GM23248 (cell line): ENCODE data around the gene SLC45A3. TPM values are rescaled to one million over a fixed set of nuclear protein-coding genes. Genes with fewer than 3 reads are reported as not detected.

Experiments used
- DNase-seq: peaks from one replicate; pipeline ENCODE4 v3.0.0-alpha.2; 2015
- H2AFZ ChIP-seq: fragments of 200-600 bp; sonication (generic); 2 replicates; pipeline ENCODE4 v1.6.1; 2016; ENCODE audit warnings: antibody characterized with exemption
- H3F3A ChIP-seq: fragments of 200-600 bp; sonication (generic); 2 replicates; pipeline ENCODE4 v1.6.1; 2016; ENCODE audit warnings: mild to moderate bottlenecking, antibody characterized with exemption, mixed run types; ENCODE audit not compliant: insufficient read depth
- H3K27ac ChIP-seq: fragments of 200-600 bp; sonication (generic); 2 replicates; pipeline ENCODE4 v1.5.1; 2016; ENCODE audit warnings: mild to moderate bottlenecking
- H3K27me3 ChIP-seq: fragments of 200-600 bp; sonication (generic); replicated peaks from 2 replicates; pipeline ENCODE4 v1.6.1; 2016; ENCODE audit warnings: mild to moderate bottlenecking; ENCODE audit not compliant: insufficient read depth
- H3K36me3 ChIP-seq: fragments of 200-600 bp; sonication (generic); 2 replicates; pipeline ENCODE4 v1.6.1; 2016; ENCODE audit warnings: low read depth, mild to moderate bottlenecking
- H3K4me1 ChIP-seq: fragments of 200-600 bp; sonication (generic); 2 replicates; pipeline ENCODE4 v1.6.1; 2016; ENCODE audit warnings: mild to moderate bottlenecking; ENCODE audit not compliant: insufficient read depth
- H3K4me2 ChIP-seq: fragments of 200-600 bp; sonication (generic); one replicate; pipeline ENCODE4 v1.6.1; 2016; ENCODE audit warnings: mild to moderate bottlenecking; ENCODE audit not compliant: unreplicated experiment
- H3K4me3 ChIP-seq: fragments of 200-600 bp; sonication (generic); 2 replicates; pipeline ENCODE4 v1.5.1; 2016; ENCODE audit warnings: mild to moderate bottlenecking
- H3K79me2 ChIP-seq: fragments of 200-600 bp; sonication (generic); 2 replicates; pipeline ENCODE4 v1.6.1; 2016; ENCODE audit warnings: mild to moderate bottlenecking; ENCODE audit not compliant: insufficient read depth
- H3K9ac ChIP-seq: fragments of 200-600 bp; sonication (generic); 2 replicates; pipeline ENCODE4 v1.6.1; 2016; ENCODE audit warnings: mild to moderate bottlenecking
- H3K9me2 ChIP-seq: fragments of 200-600 bp; sonication (generic); 2 replicates; pipeline ENCODE4 v1.6.1; 2016; ENCODE audit warnings: mixed run types, mild to moderate bottlenecking, moderate library complexity; ENCODE audit not compliant: insufficient read depth
- H3K9me3 ChIP-seq: fragments of 200-600 bp; sonication (generic); one replicate; pipeline ENCODE4 v1.6.1; 2017; ENCODE audit warnings: low read depth
- H4K20me1 ChIP-seq: fragments of 200-600 bp; sonication (generic); 2 replicates; pipeline ENCODE4 v1.6.0; 2016; ENCODE audit not compliant: insufficient read depth
- EZH2 ChIP-seq: fragments of 200-600 bp; sonication (generic); IDR thresholded peaks from 2 replicates; pipeline ENCODE4 v1.6.1; 2018; ENCODE audit warnings: antibody characterized with exemption, mild to moderate bottlenecking; ENCODE audit not compliant: insufficient read depth, poor library complexity, severe bottlenecking
- EZH2phosphoT487 ChIP-seq: fragments of 200-600 bp; sonication (generic); IDR thresholded peaks from 2 replicates; pipeline ENCODE4 v1.6.1; 2018; ENCODE audit warnings: antibody characterized with exemption, moderate library complexity, mild to moderate bottlenecking, low read depth; ENCODE audit not compliant: insufficient read depth
- WGBS, 2 experiments: methylation state at CpG; one replicate each; pipeline ENCODE4 v1.1.6; 2015 to 2017; ENCODE audit warnings: low lambda C conversion rate in 2 of 2, low coverage in 1 of 2; ENCODE audit errors: missing lambda C conversion rate in 2 of 2; 5-methylcytosine and 5-hydroxymethylcytosine counted together
- in situ Hi-C: fragments of 300-500 bp; cut with MboI; formaldehyde crosslinking; loops from 2 replicates; pipeline ENCODE4 v1.15.0; 2020
- polyA plus RNA-seq: library from polyadenylated mRNA; unstranded; fragments of >200 nt; fragmentation: Nextera tagmentation; extraction: Ambion mirVana; gene quantifications from 2 replicates; pipeline ENCODE4 v1.2.1, GENCODE V29; 2016
- total RNA-seq: library from RNA; depleted of rRNA; stranded (reverse); fragments of >200 nt; shearing (Covaris generic); gene quantifications from 2 replicates; pipeline ENCODE4 v1.2.3, GENCODE V29; 2014

Gene SLC45A3
- total and polyA plus RNA-seq, 2 experiments from 2014 or later: 0.38 to 1.2 TPM

DNA sequence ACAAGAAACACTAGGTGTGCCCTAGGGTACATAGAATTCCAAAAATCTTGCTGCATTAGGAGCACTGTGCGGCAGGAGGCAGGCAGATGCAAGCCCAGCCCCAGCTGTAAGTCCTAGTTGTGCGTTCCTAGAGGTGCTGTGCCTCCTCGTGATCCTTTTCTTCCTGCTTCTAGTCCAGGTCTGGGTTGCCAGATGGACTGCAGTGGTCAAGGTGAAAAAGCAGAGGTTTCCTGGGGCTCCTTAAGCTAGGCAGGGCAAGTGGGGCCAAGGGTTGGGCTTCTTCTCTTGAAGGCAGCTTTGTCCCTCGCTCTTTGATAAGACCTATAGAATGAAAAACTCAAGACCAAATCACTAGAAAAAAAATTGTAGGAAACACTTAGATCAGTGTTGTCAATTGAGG is 21.6 kb upstream of the SLC45A3 start:
- no peak for TF ChIP-seq EZH2phosphoT487
- in situ Hi-C loops: no loop called here

DNA sequence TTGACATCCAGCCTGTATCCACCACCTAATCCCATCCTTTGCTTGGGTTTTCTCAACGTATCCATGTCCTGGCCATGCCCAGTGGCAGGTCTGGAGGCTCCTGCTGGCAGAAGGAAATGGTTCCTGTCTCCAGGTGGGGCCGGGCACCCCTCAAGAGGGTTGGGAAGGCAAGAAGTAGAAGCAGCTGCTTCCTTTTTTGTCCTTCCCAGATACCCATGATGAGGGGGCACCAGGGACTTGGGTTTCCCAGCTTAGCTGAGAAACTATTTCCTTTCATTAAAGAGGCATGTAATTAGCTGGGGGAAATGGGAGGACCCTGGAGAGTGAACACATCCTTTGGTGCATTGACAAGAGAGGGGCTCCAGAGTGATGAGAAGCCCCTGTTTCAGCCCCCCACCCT is 21.1 kb upstream of the SLC45A3 start:
- Histone ChIP-seq H4K20me1 (no peaks in the 10 kb centered on the region), H3K9me3 (no peaks in the 10 kb centered on the region), H3K4me3 (no peak overlapping the region), H3K79me2 (no peaks in the 10 kb centered on the region), H3F3A (no peaks in the 10 kb centered on the region), H2AFZ (no peak overlapping the region), H3K27me3 (no peaks in the 10 kb centered on the region), H3K9me2 (no peaks in the 10 kb centered on the region), H3K27ac (no peak overlapping the region), H3K4me1 (0 out of 2 replicates have a peak, but pooled peaks cover 2% of the 10 kb centered on the region), H3K9ac (no peak overlapping the region), H3K4me2 (no peak overlapping the region), H3K36me3 (no peaks in the 10 kb centered on the region)
- in situ Hi-C loops: no loop called here
- no peak for DNase-seq
- 33 to 47% methylated on average over 2 of the region's 2 CpGs for WGBS, 2 experiments
- TF ChIP-seq EZH2: no peak
- TF ChIP-seq EZH2phosphoT487: no peak

More for the DNA sequence above, 21.6 kb upstream of the SLC45A3 start:
- WGBS, 2 experiments: 82 to 84% methylated on average over 4 of the region's 4 CpGs
- Histone ChIP-seq H3K79me2 (no peaks in the 10 kb centered on the region), H3K36me3 (no peaks in the 10 kb centered on the region; the same call in 1 of the 2 replicates), H3K4me1 (0 out of 2 replicates have a peak, but pooled peaks cover 2% of the 10 kb centered on the region), H3K4me3 (no peak overlapping the region), H3F3A (no peaks in the 10 kb centered on the region), H3K27ac (no peak overlapping the region), H3K27me3 (no peaks in the 10 kb centered on the region), H2AFZ (no peak overlapping the region), H3K4me2 (no peak overlapping the region), H3K9me3 (no peaks in the 10 kb centered on the region), H3K9me2 (no peaks in the 10 kb centered on the region), H4K20me1 (no peaks in the 10 kb centered on the region), H3K9ac (no peak overlapping the region)
- no peak for DNase-seq

DNA sequence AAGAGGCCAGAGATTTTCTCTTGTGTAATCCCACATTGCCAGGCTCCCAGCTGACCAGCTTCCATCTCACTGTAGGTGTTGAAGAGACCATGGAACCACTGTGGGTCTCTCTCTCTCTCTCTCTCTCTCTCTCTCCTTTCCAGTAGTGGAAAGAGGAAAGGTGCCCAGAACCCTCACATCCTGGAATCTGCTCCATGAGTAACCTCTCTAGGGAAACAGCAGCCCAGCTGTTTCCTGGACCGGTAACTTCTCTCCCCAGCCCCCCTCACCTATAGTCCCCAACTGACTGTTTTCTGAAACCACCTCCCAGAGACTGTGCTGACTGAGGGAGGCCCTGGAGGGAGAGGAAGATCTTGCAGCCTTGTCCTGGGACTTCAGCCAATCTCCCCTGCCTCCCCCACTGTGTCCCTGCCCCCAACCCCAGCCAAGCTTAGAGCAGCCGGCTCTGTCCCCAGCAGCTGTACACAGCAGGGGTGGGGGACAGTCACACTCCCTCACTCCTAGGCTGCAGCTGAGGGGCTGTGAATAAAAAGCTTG is 20.6 kb upstream of the SLC45A3 start:
- WGBS, 2 experiments: 35 to 45% methylated on average over 1 to 2 of the region's 2 CpGs
- Histone ChIP-seq H3K4me3 (no peak overlapping the region), H3K79me2 (no peaks in the 10 kb centered on the region), H3K36me3 (no peaks in the 10 kb centered on the region), H3K9me2 (no peaks in the 10 kb centered on the region), H3K4me1 (0 out of 2 replicates have a peak, but pooled peaks cover 2% of the 10 kb centered on the region), H3K27ac (no peak overlapping the region), H4K20me1 (no peaks in the 10 kb centered on the region), H3K4me2 (no peak overlapping the region), H3K9me3 (no peaks in the 10 kb centered on the region), H2AFZ (no peak overlapping the region), H3F3A (no peaks in the 10 kb centered on the region), H3K9ac (no peak overlapping the region), H3K27me3 (no peaks in the 10 kb centered on the region)
- peak; percentile 10 for DNase-seq
- in situ Hi-C loops: no loop called here
- TF ChIP-seq EZH2 (no peak), EZH2phosphoT487 (no peak)

DNA sequence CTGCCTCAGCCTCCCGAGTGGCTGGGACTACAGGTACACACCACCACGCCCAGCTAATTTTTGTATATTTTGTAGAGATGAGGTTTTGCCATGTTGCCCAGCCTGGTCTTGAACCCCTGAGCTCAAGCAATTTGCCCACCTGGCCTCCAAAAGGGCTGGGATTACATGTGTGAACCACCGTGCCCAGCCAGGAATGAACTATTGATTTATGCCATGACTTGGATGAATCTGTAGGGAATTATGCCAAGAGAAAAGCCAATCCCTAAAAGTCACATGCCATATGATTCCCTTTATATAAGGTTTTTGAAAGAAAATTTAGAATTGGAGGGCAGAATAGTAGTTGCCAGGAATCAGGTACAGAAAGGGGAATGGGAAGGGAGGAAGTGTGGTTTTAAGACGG is 19.1 kb upstream of the SLC45A3 start:
- no peak for TF ChIP-seq EZH2phosphoT487
- no peak for TF ChIP-seq EZH2
- H3K9ac ChIP-seq: no peak overlapping the region
- H3K4me2 ChIP-seq: no peak overlapping the region

DNA sequence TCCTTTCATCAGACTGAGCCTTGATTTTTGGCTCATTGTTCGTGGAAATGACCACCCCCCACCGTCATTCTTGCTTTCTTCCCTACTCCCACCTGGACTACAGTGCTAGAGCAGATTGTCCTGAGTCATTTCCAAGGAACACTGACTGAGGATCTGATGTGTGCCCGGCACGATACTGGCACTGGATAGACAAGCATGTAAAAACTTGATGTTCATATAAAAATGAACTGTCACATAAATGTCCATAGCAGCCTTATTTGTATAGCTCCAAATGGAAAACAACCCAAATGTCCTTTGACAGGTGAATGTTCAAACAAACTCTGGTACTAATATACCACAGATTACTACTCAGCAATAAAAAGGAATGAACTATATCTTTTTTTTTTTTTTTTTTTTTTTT is 18.6 kb upstream of the SLC45A3 start:
- Histone ChIP-seq H3K9ac (no peak overlapping the region), H3K9me2 (no peaks in the 10 kb centered on the region), H3K9me3 (no peaks in the 10 kb centered on the region), H3K79me2 (no peaks in the 10 kb centered on the region), H2AFZ (no peak overlapping the region), H3K4me3 (no peak overlapping the region), H3K27ac (no peak overlapping the region), H3F3A (no peaks in the 10 kb centered on the region), H3K4me1 (0 out of 2 replicates have a peak, but pooled peaks cover 2% of the 10 kb centered on the region), H4K20me1 (no peaks in the 10 kb centered on the region), H3K27me3 (no peaks in the 10 kb centered on the region), H3K4me2 (no peak overlapping the region), H3K36me3 (no peaks in the 10 kb centered on the region)
- TF ChIP-seq EZH2: no peak
- no peak for TF ChIP-seq EZH2phosphoT487
- DNase-seq: no peak
- in situ Hi-C loops: no loop called here
- WGBS, 2 experiments: 68 to 70% methylated on average over 4 of the region's 4 CpGs

More for the DNA sequence above, 19.1 kb upstream of the SLC45A3 start:
- Histone ChIP-seq H4K20me1 (no peaks in the 10 kb centered on the region), H3K9me3 (no peaks in the 10 kb centered on the region), H3K79me2 (no peaks in the 10 kb centered on the region), H3K4me3 (no peak overlapping the region), H2AFZ (no peak overlapping the region), H3F3A (no peaks in the 10 kb centered on the region), H3K36me3 (no peaks in the 10 kb centered on the region), H3K27me3 (no peaks in the 10 kb centered on the region), H3K27ac (no peak overlapping the region), H3K9me2 (no peaks in the 10 kb centered on the region), H3K4me1 (0 out of 2 replicates have a peak, but pooled peaks cover 2% of the 10 kb centered on the region)
- DNase-seq: no peak
- in situ Hi-C loops: no loop called here
- WGBS, 2 experiments: 69 to 73% methylated on average over 4 of the region's 4 CpGs
